Endothelial cell of umbilical vein (primary cell): ENCODE data around the gene LDLRAD3.

Experiments used
- CTCF ChIP-seq, 2 donors: IDR thresholded peaks; 1 replicate in 1 of 2; 2 replicates in 1 of 2; pipeline ENCODE4 v1.5.1; 2011; ENCODE audit warnings: low read length in 2 of 2, mild to moderate bottlenecking in 2 of 2, moderate library complexity in 2 of 2, control low read depth in 1 of 2, inconsistent platforms in 1 of 2, low read depth in 1 of 2; ENCODE audit not compliant: insufficient read depth in 1 of 2; ENCODE audit errors: extremely low read depth in 1 of 2
- EZH2 ChIP-seq: IDR thresholded peaks from 2 replicates; pipeline ENCODE4 v1.6.1; 2012; ENCODE audit warnings: borderline replicate concordance, low read depth, mild to moderate bottlenecking, moderate library complexity, low read length, inconsistent platforms; ENCODE audit not compliant: severe bottlenecking
- POLR2A ChIP-seq: IDR thresholded peaks from 2 replicates; pipeline ENCODE4 v1.6.1; 2012; ENCODE audit warnings: low read depth, mild to moderate bottlenecking, control low read depth, low read length
- POLR2AphosphoS5 ChIP-seq: IDR thresholded peaks from 2 replicates; pipeline ENCODE4 v1.6.1; 2012; ENCODE audit warnings: low read depth, mild to moderate bottlenecking, control low read depth, low read length, moderate library complexity; ENCODE audit not compliant: insufficient read depth

GRCh38 chr11:36162883-36163434 lies 219.1 kb downstream of the LDLRAD3 start:
- no peak for TF ChIP-seq CTCF (IDR thresholded peaks at IDR 0.05; ENCODE audit: extremely low read depth in 1 of 2, insufficient read depth in 1 of 2, low read depth in 1 of 2, low read length in 2 of 2)
- TF ChIP-seq POLR2AphosphoS5 = no peak
- TF ChIP-seq EZH2 = no peak
- no peak for TF ChIP-seq POLR2A
